Measurements from ENCODE around the gene SUPV3L1. TPM values are rescaled to one million over a fixed set of nuclear protein-coding genes. Genes with fewer than 3 reads are reported as not detected.
A peak's percentile ranks its signal among the peaks of the same experiment; 100 is the strongest.

SUPV3L1 gene
- total and polyA plus RNA-seq, 9 of the 15 experiments (the other 6 are each of a cell fraction or from before 2014, with no cell fraction given): 45.2 to 156 (median 92.6) TPM

GRCh38 chr10:69179743-69180524 is at the start of gene SUPV3L1 (continued):
- no peak for TF ChIP-seq CBX5 (IDR thresholded peaks at IDR 0.05; ENCODE audit: borderline replicate concordance, low read depth)
- no peak for TF ChIP-seq ZFPM2 (CRISPR knock-in tag; IDR thresholded peaks at IDR 0.05)
- no peak for TF ChIP-seq HOMEZ (CRISPR knock-in tag; IDR thresholded peaks at IDR 0.05)
- peak; percentile 85 for TF ChIP-seq DMBX1 (CRISPR knock-in tag; IDR thresholded peaks at IDR 0.05; ENCODE audit: borderline replicate concordance)
- no peak for TF ChIP-seq ZNF253 (CRISPR knock-in tag; conservative IDR thresholded peaks at IDR 0.05)
- TF ChIP-seq ASH1L (IDR thresholded peaks at IDR 0.05; ENCODE audit: borderline replicate concordance, low read depth, partially characterized antibody): no peak

GRCh38 chr10:69130251-69130650 is 49.8 kb upstream of the SUPV3L1 start:
- FAIRE-seq: peak; percentile 15
- Histone ChIP-seq H3K9me3 (replicated peaks; ENCODE audit: control insufficient read depth, insufficient read depth, low read depth, low read length) (no peaks in the 10 kb centered on the region), H3K9ac (ENCODE audit: insufficient read depth in 1 of 2, low read depth in 2 of 2, low read length in 2 of 2) (no peak overlapping the region), H3K36me3 (ENCODE audit: control insufficient read depth, insufficient read depth, low read length) (peaks cover 34% of the 10 kb centered on the region), H3K4me2 (ENCODE audit: insufficient read depth, low read length) (no peak overlapping the region), H4K20me1 (replicated peaks; ENCODE audit: control insufficient read depth, insufficient read depth, low read length) (no peaks in the 10 kb centered on the region), H3K27ac (ENCODE audit: extremely low read depth, low read depth, low read length) (peak overlapping the region; percentile 27; the same call in 1 of the 3 replicates), H3K4me1 (replicated peaks in 1 of 2; ENCODE audit: control insufficient read depth in 2 of 2, insufficient read depth in 2 of 2, low read length in 2 of 2) (peaks cover 2 to 12% of the 10 kb centered on the region in 2 experiments; a peak in 2 of 5 replicates), H3K4me3 (no peak overlapping the region), H2AFZ (ENCODE audit: low read depth, low read length) (no peak overlapping the region), H3K79me2 (ENCODE audit: control insufficient read depth, insufficient read depth, low read length) (peaks cover 93% of the 10 kb centered on the region), H3K9me1 (ENCODE audit: control insufficient read depth, insufficient read depth, low read length) (no peaks in the 10 kb centered on the region), H3K27me3 (ENCODE audit: control insufficient read depth in 2 of 2, insufficient read depth in 2 of 2, low read length in 2 of 2) (no peaks in the 10 kb centered on the region)
- POLR2A ChIA-PET: interaction anchor here (0.5 to 1.2 kb wide), 4 partner anchors 8 to 193 kb away, joined by 3 to 5 read pairs (median 4); no protein-coding TSS in a partner anchor
- intact Hi-C loops (cut with micrococcal nuclease) (no loop called here), in situ Hi-C loops (cut with MboI) (no loop called here)
- ATAC-seq: peak; percentile 31
- 10% methylated on average over 2 of the region's 2 CpGs for WGBS (ENCODE audit: insufficient coverage, low coverage, missing lambda C conversion rate)
- no peak for DNase-seq (ENCODE audit: extremely low read depth in 1 of 4, low spot score in 3 of 4)
- CTCF ChIA-PET (ENCODE audit: low intra/inter-chr PET ratio): no interaction called here
- BruUV-seq (replicated peaks): no TSS peak
- peak in 1 of 2 experiments; percentile 28; a peak in 1 of 4 replicates for TF ChIP-seq TRIM24 (IDR thresholded peaks at IDR 0.05)
- TF ChIP-seq ZBTB2 (IDR thresholded peaks at IDR 0.05): no peak
- no peak for TF ChIP-seq FOXA1 (IDR thresholded peaks at IDR 0.05; ENCODE audit: borderline replicate concordance)

Data from K562 (cell line).